ENCODE measurements around the gene HOMER3. TPM values are rescaled to one million over a fixed set of nuclear protein-coding genes. Genes with fewer than 3 reads are reported as not detected.

The HOMER3 gene
- total and polyA plus RNA-seq, 9 of the 15 experiments (the other 6 are each of a cell fraction or from before 2014, with no cell fraction given): 1.3 to 5.1 (median 3.7) TPM; not detected in 2

DNA sequence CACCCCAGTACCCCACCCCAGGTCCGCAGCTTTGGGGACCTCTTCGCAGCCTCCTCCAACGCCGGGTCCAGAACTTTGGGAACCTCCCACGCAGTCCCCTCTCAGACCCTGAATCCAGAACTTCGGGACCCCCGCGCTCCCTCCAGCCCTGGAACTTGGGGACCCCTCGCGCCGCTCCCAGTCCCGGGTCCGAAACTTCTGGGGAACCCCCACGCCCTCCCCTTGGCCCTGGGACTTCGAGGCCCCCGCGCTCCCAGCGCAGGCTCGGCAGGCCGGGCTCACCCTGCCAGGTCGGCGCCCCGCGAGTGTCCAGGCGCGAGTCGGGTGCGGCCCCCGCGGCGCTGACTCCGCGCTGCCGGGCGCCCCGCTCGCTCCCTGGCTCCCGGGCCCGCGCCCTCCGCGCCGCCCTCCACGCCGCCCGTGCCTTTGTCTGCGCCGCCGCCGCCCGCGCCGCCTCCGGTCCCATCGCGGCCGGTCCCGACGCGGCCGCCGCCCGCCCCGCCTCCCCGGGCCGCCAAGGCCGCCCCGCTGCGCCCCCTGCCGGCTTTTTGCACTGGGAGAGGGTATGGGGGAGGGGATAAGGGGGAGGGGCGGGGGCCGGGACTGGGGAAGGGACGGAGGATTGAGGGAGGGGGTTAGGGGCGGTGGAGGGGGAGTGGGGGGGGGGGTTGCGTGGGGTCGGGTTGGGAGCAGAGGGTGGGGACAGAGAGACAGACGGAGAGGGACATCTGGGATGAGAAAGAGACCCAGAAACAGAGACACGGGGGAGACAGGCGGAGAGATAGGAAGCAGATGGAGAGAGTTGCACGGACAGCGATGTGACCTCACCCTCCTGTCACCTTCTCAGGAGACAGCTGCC, at the start of gene HOMER3 (continued):
- no peak for TF ChIP-seq CHD7 (IDR thresholded peaks at IDR 0.05; ENCODE audit: low read depth, low read length)
- peak; percentile 78 for TF ChIP-seq EGR1 (conservative IDR thresholded peaks at IDR 0.05)
- TF ChIP-seq ZBTB7A (IDR thresholded peaks at IDR 0.05; ENCODE audit: borderline replicate concordance, control insufficient read depth, low read depth, low read length): peak; percentile 52; the same call in 1 of the 2 replicates
- no peak for TF ChIP-seq KAT7 (CRISPR knock-in tag; IDR thresholded peaks at IDR 0.05; ENCODE audit: borderline replicate concordance)
- 0 out of 2 replicates have a peak, but pooled peaks have one; percentile 61 for TF ChIP-seq ERF (CRISPR knock-in tag; IDR thresholded peaks at IDR 0.05)
- TF ChIP-seq, protein P1, sequence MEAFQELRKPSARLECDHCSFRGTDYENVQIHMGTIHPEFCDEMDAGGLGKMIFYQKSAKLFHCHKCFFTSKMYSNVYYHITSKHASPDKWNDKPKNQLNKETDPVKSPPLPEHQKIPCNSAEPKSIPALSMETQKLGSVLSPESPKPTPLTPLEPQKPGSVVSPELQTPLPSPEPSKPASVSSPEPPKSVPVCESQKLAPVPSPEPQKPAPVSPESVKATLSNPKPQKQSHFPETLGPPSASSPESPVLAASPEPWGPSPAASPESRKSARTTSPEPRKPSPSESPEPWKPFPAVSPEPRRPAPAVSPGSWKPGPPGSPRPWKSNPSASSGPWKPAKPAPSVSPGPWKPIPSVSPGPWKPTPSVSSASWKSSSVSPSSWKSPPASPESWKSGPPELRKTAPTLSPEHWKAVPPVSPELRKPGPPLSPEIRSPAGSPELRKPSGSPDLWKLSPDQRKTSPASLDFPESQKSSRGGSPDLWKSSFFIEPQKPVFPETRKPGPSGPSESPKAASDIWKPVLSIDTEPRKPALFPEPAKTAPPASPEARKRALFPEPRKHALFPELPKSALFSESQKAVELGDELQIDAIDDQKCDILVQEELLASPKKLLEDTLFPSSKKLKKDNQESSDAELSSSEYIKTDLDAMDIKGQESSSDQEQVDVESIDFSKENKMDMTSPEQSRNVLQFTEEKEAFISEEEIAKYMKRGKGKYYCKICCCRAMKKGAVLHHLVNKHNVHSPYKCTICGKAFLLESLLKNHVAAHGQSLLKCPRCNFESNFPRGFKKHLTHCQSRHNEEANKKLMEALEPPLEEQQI (IDR thresholded peaks at IDR 0.05): no peak
- TF ChIP-seq SAP30 (IDR thresholded peaks at IDR 0.05; ENCODE audit: borderline replicate concordance, insufficient read depth, low read depth, low read length, poor library complexity, severe bottlenecking): peak; percentile 56
- TF ChIP-seq MCM3 (IDR thresholded peaks at IDR 0.05): no peak
- peak; percentile 79 for TF ChIP-seq HNRNPLL (IDR thresholded peaks at IDR 0.05; ENCODE audit: low read depth, low read length, poor library complexity, severe bottlenecking)
- TF ChIP-seq, protein P2, sequence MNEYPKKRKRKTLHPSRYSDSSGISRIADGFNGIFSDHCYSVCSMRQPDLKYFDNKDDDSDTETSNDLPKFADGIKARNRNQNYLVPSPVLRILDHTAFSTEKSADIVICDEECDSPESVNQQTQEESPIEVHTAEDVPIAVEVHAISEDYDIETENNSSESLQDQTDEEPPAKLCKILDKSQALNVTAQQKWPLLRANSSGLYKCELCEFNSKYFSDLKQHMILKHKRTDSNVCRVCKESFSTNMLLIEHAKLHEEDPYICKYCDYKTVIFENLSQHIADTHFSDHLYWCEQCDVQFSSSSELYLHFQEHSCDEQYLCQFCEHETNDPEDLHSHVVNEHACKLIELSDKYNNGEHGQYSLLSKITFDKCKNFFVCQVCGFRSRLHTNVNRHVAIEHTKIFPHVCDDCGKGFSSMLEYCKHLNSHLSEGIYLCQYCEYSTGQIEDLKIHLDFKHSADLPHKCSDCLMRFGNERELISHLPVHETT (CRISPR knock-in tag; conservative IDR thresholded peaks at IDR 0.05 in 1 of 2, IDR thresholded peaks at IDR 0.05 in 1 of 2): peak in 1 of 2 experiments; percentile 76; a peak in 2 of 4 replicates
